SU-DHL-6 (cell line): Measurements from ENCODE around the gene GJD3.

ENCODE experiments used
- H2AFZ ChIP-seq: fragments of 200-600 bp; sonication (generic); 2 replicates; pipeline ENCODE4 v1.6.1; 2014; ENCODE audit warnings: low read depth, mild to moderate bottlenecking, moderate library complexity, mixed read lengths, antibody characterized with exemption, low read length; ENCODE audit not compliant: severe bottlenecking
- H3F3A ChIP-seq: fragments of 200-600 bp; shearing (Covaris generic); 2 replicates; pipeline ENCODE4 v1.6.0; 2016; ENCODE audit warnings: antibody characterized with exemption, mild to moderate bottlenecking; ENCODE audit not compliant: insufficient read depth
- H3K27ac ChIP-seq: fragments of 200-600 bp; sonication (generic); 2 replicates; pipeline ENCODE4 v1.5.1; 2016; ENCODE audit warnings: low read depth, mild to moderate bottlenecking, low read length, moderate library complexity, mixed read lengths
- H3K27me3 ChIP-seq: fragments of 200-600 bp; sonication (generic), shearing (Covaris generic); 2 replicates; pipeline ENCODE4 v1.6.0; 2014; ENCODE audit warnings: mild to moderate bottlenecking, low read length
- H3K36me3 ChIP-seq: fragments of 200-600 bp; sonication (generic); 2 replicates; pipeline ENCODE4 v1.6.1; 2014; ENCODE audit warnings: mild to moderate bottlenecking, low read length, mixed read lengths
- H3K4me2 ChIP-seq: fragments of 300-600, 200-600 bp; shearing (Covaris generic), sonication (generic); 2 replicates; pipeline ENCODE4 v1.6.0; 2014; ENCODE audit warnings: low read length, low read depth, mild to moderate bottlenecking; ENCODE audit not compliant: poor library complexity, severe bottlenecking
- H3K4me3 ChIP-seq: fragments of 200-600 bp; sonication (generic); 2 replicates; pipeline ENCODE4 v1.5.1; 2014; ENCODE audit warnings: antibody characterized with exemption, low read length, mild to moderate bottlenecking, mixed read lengths; ENCODE audit not compliant: insufficient read depth, poor library complexity, severe bottlenecking
- H3K79me2 ChIP-seq: fragments of 200-600 bp; sonication (generic); 2 replicates; pipeline ENCODE4 v1.6.1; 2014; ENCODE audit warnings: mild to moderate bottlenecking, low read length, moderate library complexity; ENCODE audit not compliant: insufficient read depth
- H3K9ac ChIP-seq: fragments of 200-600 bp; sonication (generic); 2 replicates; pipeline ENCODE4 v1.7.0; 2014; ENCODE audit warnings: mild to moderate bottlenecking, low read length
- H3K9me2 ChIP-seq: fragments of 200-600 bp; sonication (generic); replicated peaks from 2 replicates; pipeline ENCODE4 v1.6.1; 2014; ENCODE audit warnings: low read length; ENCODE audit not compliant: insufficient read depth
- H3K9me3 ChIP-seq: fragments of 200-600 bp; sonication (generic); 2 replicates; pipeline ENCODE4 v1.6.1; 2014; ENCODE audit warnings: low read length, mixed read lengths; ENCODE audit not compliant: insufficient read depth
- H4K20me1 ChIP-seq: fragments of 200-600 bp; sonication (generic); 2 replicates; pipeline ENCODE4 v1.6.1; 2014; ENCODE audit warnings: low read depth, mild to moderate bottlenecking, antibody characterized with exemption, low read length, moderate library complexity, mixed read lengths
- EZH2phosphoT487 ChIP-seq: fragments of 200-600 bp; sonication (generic), shearing (Covaris generic); conservative IDR thresholded peaks from 2 replicates; pipeline ENCODE4 v1.6.1; 2018; ENCODE audit warnings: mild to moderate bottlenecking, antibody characterized with exemption, low read length, moderate library complexity, mixed read lengths
- TF ChIP-seq, protein P1 (sequence below): fragments of 200-600 bp; sonication (generic); IDR thresholded peaks from one replicate; pipeline ENCODE4 v1.5.1; 2017; ENCODE audit warnings: antibody characterized with exemption, mild to moderate bottlenecking, low read length, moderate library complexity; ENCODE audit not compliant: insufficient read depth, poor library complexity, severe bottlenecking

GJD3 gene

DNA sequence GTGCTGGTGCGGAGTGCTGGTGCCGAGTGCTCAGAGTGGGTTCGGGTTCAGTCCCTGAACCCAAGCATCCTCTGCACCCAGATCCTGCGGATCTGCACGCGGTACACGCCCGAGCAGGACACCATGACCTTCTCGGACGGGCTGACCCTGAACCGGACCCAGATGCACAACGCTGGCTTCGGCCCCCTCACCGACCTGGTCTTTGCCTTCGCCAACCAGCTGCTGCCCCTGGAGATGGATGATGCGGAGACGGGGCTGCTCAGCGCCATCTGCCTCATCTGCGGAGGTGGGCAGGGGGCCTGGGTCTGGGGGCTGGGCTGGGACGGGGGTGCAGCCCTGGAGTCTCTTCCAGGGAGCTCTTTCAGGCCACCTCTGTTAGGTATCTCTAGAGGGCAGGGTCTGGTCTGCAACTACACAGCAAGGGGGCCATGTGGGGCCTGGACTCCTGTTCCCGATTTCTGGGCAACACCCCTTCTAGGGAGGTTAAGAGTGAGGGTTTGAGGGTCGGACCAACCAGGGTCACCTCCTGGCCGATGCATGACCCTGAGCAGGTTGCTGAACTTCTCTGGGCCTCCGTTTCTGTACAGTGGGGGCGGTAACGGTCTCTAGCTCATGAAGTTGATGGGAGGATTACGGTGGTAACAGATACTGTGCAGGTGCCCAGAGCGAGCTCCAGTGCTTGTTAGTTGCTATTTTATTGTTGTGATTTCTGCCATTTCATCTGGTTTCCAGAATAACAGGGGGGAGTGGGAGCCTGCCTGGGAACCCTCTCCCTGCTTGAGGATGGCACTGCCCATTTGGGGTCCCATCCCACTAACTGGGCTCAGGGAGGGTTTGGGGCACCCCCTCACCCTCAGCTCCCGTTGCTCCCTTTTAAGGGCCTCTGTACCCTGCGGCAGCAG, 10.1 kb downstream of the GJD3 start:
- no peak overlapping the region for H3K4me2 ChIP-seq
- no peak overlapping the region for H3K27ac ChIP-seq
- no peak overlapping the region for H3K9ac ChIP-seq
- H3K9me3 ChIP-seq = no peaks in the 10 kb centered on the region
- no peaks in the 10 kb centered on the region for H3K79me2 ChIP-seq
- H4K20me1 ChIP-seq = no peaks in the 10 kb centered on the region
- no peak overlapping the region for H2AFZ ChIP-seq
- no peaks in the 10 kb centered on the region for H3F3A ChIP-seq
- H3K27me3 ChIP-seq = no peaks in the 10 kb centered on the region
- no peaks in the 10 kb centered on the region for H3K36me3 ChIP-seq
- no peak overlapping the region for H3K4me3 ChIP-seq
- no peak for TF ChIP-seq EZH2phosphoT487
- TF ChIP-seq, protein P1, sequence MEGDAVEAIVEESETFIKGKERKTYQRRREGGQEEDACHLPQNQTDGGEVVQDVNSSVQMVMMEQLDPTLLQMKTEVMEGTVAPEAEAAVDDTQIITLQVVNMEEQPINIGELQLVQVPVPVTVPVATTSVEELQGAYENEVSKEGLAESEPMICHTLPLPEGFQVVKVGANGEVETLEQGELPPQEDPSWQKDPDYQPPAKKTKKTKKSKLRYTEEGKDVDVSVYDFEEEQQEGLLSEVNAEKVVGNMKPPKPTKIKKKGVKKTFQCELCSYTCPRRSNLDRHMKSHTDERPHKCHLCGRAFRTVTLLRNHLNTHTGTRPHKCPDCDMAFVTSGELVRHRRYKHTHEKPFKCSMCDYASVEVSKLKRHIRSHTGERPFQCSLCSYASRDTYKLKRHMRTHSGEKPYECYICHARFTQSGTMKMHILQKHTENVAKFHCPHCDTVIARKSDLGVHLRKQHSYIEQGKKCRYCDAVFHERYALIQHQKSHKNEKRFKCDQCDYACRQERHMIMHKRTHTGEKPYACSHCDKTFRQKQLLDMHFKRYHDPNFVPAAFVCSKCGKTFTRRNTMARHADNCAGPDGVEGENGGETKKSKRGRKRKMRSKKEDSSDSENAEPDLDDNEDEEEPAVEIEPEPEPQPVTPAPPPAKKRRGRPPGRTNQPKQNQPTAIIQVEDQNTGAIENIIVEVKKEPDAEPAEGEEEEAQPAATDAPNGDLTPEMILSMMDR = no peak
- H3K9me2 ChIP-seq = no peaks in the 10 kb centered on the region

- H3K9me2 ChIP-seq = no peaks in the 10 kb centered on the region
- H3K27me3 ChIP-seq = no peaks in the 10 kb centered on the region
- no peaks in the 10 kb centered on the region; the same call in 1 of the 2 replicates for H4K20me1 ChIP-seq
- H3K79me2 ChIP-seq = no peaks in the 10 kb centered on the region
- no peaks in the 10 kb centered on the region for H3K36me3 ChIP-seq
- no peak overlapping the region for H3K4me3 ChIP-seq
- H3K9ac ChIP-seq = no peak overlapping the region
- H3K9me3 ChIP-seq = no peaks in the 10 kb centered on the region
- no peaks in the 10 kb centered on the region for H3F3A ChIP-seq
- no peak overlapping the region for H2AFZ ChIP-seq
- no peak for TF ChIP-seq EZH2phosphoT487
- TF ChIP-seq, protein P1 = no peak
- no peak overlapping the region for H3K27ac ChIP-seq
- no peak overlapping the region for H3K4me2 ChIP-seq
Measured at GRCh38 chr17:40352779-40353394, 11.7 kb downstream of the GJD3 start.

DNA sequence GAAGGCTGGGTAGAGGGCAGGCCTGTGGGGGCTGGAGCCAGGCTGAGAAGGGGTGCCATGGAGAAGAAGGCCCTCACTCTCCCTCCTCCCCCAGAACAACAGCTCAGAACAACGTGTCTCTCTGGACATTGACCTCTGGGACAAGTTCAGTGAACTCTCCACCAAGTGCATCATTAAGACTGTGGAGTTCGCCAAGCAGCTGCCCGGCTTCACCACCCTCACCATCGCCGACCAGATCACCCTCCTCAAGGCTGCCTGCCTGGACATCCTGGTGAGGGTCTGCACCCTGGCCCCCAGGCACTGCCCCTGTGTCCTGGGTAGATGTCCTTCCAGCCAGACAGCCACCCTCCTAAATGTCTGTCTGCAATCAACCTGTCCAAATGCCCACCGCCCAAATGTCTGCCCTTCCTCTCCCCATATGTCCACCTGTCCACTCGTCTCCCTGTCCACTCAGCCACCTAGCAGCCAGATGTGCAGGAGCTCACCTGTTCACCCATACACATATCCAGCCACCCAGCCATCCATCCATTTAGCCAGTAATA, 12.2 kb downstream of the GJD3 start:
- Histone ChIP-seq H3K9me2 (no peaks in the 10 kb centered on the region), H3K79me2 (no peaks in the 10 kb centered on the region), H2AFZ (no peak overlapping the region), H3K9ac (no peak overlapping the region), H3K4me2 (no peak overlapping the region), H3K9me3 (no peaks in the 10 kb centered on the region), H3K36me3 (no peaks in the 10 kb centered on the region), H3F3A (no peaks in the 10 kb centered on the region), H3K4me3 (no peak overlapping the region), H4K20me1 (no peaks in the 10 kb centered on the region; the same call in 1 of the 2 replicates), H3K27me3 (no peaks in the 10 kb centered on the region), H3K27ac (no peak overlapping the region)
- TF ChIP-seq EZH2phosphoT487 = no peak
- TF ChIP-seq, protein P1 = no peak
